Hepatocyte (in vitro differentiated cells): Measurements from ENCODE around the gene ENOSF1.

Experiments
- CTCF ChIP-seq: fragments of 200-600 bp; sonication (generic); IDR thresholded peaks from 2 replicates; pipeline ENCODE4 v1.5.1; 2016; ENCODE audit warnings: antibody characterized with exemption, mild to moderate bottlenecking; ENCODE audit not compliant: poor library complexity
- EZH2phosphoT487 ChIP-seq: fragments of 200-600 bp; sonication (generic); IDR thresholded peaks from one replicate; pipeline ENCODE4 v1.6.1; 2018; ENCODE audit warnings: antibody characterized with exemption, mild to moderate bottlenecking, low read depth, moderate library complexity; ENCODE audit not compliant: unreplicated experiment, severe bottlenecking

- TF ChIP-seq CTCF (no peak), EZH2phosphoT487 (no peak)
Observed at GRCh38 chr18:677951-678381, 34.5 kb downstream of the ENOSF1 start.
